IPS DF 19.7 (cell line): ENCODE measurements around the gene UBB.

Experiments
- DNase-seq: peaks from one replicate; pipeline ENCODE4 v3.0.0-alpha.2; 2013; ENCODE audit warnings: low read depth, low spot score

The UBB gene

GRCh38 chr17:16417896-16418684 lies 37.2 kb downstream of the UBB start:
- DNase-seq: no peak

- DNase-seq: no peak
Measured at GRCh38 chr17:16418685-16419068, 37.8 kb downstream of the UBB start.

GRCh38 chr17:16419074-16419928 lies 38.4 kb downstream of the UBB start:
- DNase-seq: no peak

- DNase-seq: no peak
Measured at GRCh38 chr17:16419929-16420271, 39.0 kb downstream of the UBB start.

- DNase-seq: no peak
Measured at GRCh38 chr17:16422416-16422815, 41.5 kb downstream of the UBB start.

- no peak for DNase-seq
Measured at GRCh38 chr17:16423226-16423872, 42.5 kb downstream of the UBB start.

- DNase-seq: no peak
Measured at GRCh38 chr17:16425202-16425601, 44.3 kb downstream of the UBB start.

GRCh38 chr17:16425698-16426659 lies 45.1 kb downstream of the UBB start:
- DNase-seq: no peak

- DNase-seq: no peak
Measured at GRCh38 chr17:16427020-16427419, 46.1 kb downstream of the UBB start.

GRCh38 chr17:16428098-16428882 lies 47.4 kb downstream of the UBB start:
- DNase-seq: no peak

- no peak for DNase-seq
Measured at GRCh38 chr17:16429083-16429482, 48.2 kb downstream of the UBB start.

GRCh38 chr17:16430650-16431049 lies 49.8 kb downstream of the UBB start:
- DNase-seq: no peak

GRCh38 chr17:16432017-16432416 lies 51.1 kb downstream of the UBB start:
- no peak for DNase-seq
